H1 (cell line): ENCODE data around the gene MTCH2. TPM values are rescaled to one million over a fixed set of nuclear protein-coding genes. Genes with fewer than 3 reads are reported as not detected.

Source experiments
- BRCA1 ChIP-seq: IDR thresholded peaks from 2 replicates; pipeline ENCODE4 v1.6.1; 2012; ENCODE audit warnings: low read depth, low read length, improper control_type of control experiment
- SP4 ChIP-seq: IDR thresholded peaks from 2 replicates; pipeline ENCODE4 v1.6.1; 2012; ENCODE audit warnings: low read length, inconsistent platforms
- polyA plus RNA-seq, 7 experiments: library from polyadenylated mRNA; depleted of rRNA in 3 of 7; stranded (reverse) in 5 of 7; unstranded in 2 of 7; fragments of >200 nt in 5 of 7; fragments of 200-250 nt in 2 of 7; gene quantifications; 1 replicate in 5 of 7; 2 replicates in 1 of 7; 4 replicates in 1 of 7; pipeline versions ENCODE4 v1.2.1 to v1.2.3, GENCODE V29; 2011 to 2013; ENCODE audit warnings: missing spikeins in 2 of 7, mixed read lengths in 2 of 7
- total RNA-seq: library from RNA; stranded (reverse); fragmentation: NEBNext Ultra II Directional; extraction: Animal tissue kit (Norgen Biotek cat#: 25700); gene quantifications from 2 replicates; pipeline ENCODE4 v1.2.1, GENCODE V29; 2021

Gene MTCH2
- total and polyA plus RNA-seq, 2 of the 8 experiments (the other 6 are each of a cell fraction or from before 2014, with no cell fraction given): 157 to 171 TPM

DNA sequence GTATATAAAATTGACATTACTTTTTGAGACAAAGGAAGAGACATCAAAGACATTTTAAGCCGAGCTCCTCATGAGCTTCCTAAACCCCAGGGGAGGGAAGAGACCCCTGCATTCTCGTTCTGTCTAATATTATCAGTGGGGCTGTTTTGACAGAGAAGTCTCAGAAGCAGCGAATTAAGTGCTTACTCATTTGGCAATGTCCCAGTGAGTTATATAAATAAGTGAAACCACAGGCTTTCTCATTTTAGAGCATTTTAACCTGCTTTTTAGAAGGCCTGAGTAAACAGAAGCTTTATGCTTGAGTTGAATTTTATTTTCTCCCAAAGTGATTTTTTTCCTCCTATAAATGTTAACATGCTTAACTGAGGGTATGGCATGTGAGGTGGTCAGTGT lies 24.9 kb downstream of the MTCH2 start (continued):
- TF ChIP-seq SP4 (no peak), BRCA1 (no peak)
